ENCODE results near the gene HTRA2.

DNA sequence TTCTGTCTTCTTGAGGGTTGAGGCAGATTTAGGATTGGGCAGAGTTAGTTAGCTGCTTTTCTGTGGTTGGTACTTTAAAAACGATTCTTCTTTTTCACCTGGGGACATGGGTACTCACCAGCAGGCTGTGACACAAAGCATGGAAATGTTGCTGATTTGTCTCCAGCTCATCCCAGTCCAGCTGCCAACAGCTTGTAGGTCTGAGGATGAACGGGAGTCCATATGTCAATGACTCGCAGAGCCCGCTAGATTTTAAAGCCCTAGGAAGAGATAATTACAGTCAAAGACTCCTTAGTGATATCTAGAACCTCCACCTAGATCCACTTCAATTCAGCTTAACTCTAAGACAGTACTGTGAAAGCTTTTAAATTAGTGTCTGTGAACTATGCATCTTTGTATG lies 45.6 kb downstream of the HTRA2 start:
- TF ChIP-seq, protein P1, sequence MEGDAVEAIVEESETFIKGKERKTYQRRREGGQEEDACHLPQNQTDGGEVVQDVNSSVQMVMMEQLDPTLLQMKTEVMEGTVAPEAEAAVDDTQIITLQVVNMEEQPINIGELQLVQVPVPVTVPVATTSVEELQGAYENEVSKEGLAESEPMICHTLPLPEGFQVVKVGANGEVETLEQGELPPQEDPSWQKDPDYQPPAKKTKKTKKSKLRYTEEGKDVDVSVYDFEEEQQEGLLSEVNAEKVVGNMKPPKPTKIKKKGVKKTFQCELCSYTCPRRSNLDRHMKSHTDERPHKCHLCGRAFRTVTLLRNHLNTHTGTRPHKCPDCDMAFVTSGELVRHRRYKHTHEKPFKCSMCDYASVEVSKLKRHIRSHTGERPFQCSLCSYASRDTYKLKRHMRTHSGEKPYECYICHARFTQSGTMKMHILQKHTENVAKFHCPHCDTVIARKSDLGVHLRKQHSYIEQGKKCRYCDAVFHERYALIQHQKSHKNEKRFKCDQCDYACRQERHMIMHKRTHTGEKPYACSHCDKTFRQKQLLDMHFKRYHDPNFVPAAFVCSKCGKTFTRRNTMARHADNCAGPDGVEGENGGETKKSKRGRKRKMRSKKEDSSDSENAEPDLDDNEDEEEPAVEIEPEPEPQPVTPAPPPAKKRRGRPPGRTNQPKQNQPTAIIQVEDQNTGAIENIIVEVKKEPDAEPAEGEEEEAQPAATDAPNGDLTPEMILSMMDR (IDR thresholded peaks at IDR 0.05), result no peak
- no peak for TF ChIP-seq POLR2A (IDR thresholded peaks at IDR 0.05)
